GM12872 (cell line): Measurements from ENCODE around the gene CARS2.

Experiments
- CTCF ChIP-seq: IDR thresholded peaks from 3 replicates; pipeline ENCODE4 v1.5.1; 2011; ENCODE audit warnings: low read depth, mild to moderate bottlenecking, low read length, moderate library complexity; ENCODE audit not compliant: insufficient read depth

Gene CARS2

GRCh38 chr13:110696776-110697175 is 9.1 kb downstream of the CARS2 start:
- TF ChIP-seq CTCF, result no peak

- TF ChIP-seq CTCF, result no peak
Observed at GRCh38 chr13:110690516-110690915, 15.4 kb downstream of the CARS2 start.

- TF ChIP-seq CTCF, result no peak
Observed at GRCh38 chr13:110689711-110690110, 16.2 kb downstream of the CARS2 start.

- TF ChIP-seq CTCF, result no peak
Observed at GRCh38 chr13:110689041-110689440, 16.9 kb downstream of the CARS2 start.

GRCh38 chr13:110687736-110688135 is 18.2 kb downstream of the CARS2 start:
- no peak for TF ChIP-seq CTCF

GRCh38 chr13:110685305-110686020 is 20.5 kb downstream of the CARS2 start:
- TF ChIP-seq CTCF, result no peak

GRCh38 chr13:110684388-110685056 is 21.4 kb downstream of the CARS2 start:
- no peak for TF ChIP-seq CTCF
